ENCODE data around the gene RNF167.

DNA sequence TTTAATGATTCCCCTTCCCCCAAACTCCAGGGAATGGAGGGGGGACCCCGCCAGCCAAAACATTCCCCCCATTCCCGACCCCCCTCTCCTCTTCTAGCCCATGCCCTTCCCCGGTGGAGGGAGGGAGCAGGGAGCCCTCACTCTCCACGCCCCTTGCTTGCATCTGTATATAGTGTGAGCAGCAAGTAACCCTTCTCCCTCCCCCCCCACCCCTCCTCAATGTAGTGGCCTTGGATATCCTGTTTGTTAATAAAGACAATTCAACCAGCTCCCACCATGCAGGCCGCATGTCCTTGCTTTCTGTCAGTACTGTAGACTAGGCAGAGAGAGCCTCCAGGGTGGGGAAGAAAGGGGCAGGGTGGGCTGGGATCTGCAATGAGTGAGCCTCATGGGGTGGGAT, 42.3 kb upstream of the RNF167 start:
- TF ChIP-seq JUND (IDR thresholded peaks at IDR 0.05): no peak
- TF ChIP-seq, protein P1, sequence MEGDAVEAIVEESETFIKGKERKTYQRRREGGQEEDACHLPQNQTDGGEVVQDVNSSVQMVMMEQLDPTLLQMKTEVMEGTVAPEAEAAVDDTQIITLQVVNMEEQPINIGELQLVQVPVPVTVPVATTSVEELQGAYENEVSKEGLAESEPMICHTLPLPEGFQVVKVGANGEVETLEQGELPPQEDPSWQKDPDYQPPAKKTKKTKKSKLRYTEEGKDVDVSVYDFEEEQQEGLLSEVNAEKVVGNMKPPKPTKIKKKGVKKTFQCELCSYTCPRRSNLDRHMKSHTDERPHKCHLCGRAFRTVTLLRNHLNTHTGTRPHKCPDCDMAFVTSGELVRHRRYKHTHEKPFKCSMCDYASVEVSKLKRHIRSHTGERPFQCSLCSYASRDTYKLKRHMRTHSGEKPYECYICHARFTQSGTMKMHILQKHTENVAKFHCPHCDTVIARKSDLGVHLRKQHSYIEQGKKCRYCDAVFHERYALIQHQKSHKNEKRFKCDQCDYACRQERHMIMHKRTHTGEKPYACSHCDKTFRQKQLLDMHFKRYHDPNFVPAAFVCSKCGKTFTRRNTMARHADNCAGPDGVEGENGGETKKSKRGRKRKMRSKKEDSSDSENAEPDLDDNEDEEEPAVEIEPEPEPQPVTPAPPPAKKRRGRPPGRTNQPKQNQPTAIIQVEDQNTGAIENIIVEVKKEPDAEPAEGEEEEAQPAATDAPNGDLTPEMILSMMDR (IDR thresholded peaks at IDR 0.05 in 2 of 3, conservative IDR thresholded peaks at IDR 0.05 in 1 of 3; ENCODE audit: borderline replicate concordance in 1 of 3, insufficient read depth in 1 of 3, low read depth in 2 of 3, low read length in 2 of 3): no peak
- no peak for TF ChIP-seq POLR2AphosphoS5 (IDR thresholded peaks at IDR 0.05; ENCODE audit: low read depth, low read length)
- TF ChIP-seq SRF (IDR thresholded peaks at IDR 0.05; ENCODE audit: low read depth): no peak
- TF ChIP-seq, protein P2, sequence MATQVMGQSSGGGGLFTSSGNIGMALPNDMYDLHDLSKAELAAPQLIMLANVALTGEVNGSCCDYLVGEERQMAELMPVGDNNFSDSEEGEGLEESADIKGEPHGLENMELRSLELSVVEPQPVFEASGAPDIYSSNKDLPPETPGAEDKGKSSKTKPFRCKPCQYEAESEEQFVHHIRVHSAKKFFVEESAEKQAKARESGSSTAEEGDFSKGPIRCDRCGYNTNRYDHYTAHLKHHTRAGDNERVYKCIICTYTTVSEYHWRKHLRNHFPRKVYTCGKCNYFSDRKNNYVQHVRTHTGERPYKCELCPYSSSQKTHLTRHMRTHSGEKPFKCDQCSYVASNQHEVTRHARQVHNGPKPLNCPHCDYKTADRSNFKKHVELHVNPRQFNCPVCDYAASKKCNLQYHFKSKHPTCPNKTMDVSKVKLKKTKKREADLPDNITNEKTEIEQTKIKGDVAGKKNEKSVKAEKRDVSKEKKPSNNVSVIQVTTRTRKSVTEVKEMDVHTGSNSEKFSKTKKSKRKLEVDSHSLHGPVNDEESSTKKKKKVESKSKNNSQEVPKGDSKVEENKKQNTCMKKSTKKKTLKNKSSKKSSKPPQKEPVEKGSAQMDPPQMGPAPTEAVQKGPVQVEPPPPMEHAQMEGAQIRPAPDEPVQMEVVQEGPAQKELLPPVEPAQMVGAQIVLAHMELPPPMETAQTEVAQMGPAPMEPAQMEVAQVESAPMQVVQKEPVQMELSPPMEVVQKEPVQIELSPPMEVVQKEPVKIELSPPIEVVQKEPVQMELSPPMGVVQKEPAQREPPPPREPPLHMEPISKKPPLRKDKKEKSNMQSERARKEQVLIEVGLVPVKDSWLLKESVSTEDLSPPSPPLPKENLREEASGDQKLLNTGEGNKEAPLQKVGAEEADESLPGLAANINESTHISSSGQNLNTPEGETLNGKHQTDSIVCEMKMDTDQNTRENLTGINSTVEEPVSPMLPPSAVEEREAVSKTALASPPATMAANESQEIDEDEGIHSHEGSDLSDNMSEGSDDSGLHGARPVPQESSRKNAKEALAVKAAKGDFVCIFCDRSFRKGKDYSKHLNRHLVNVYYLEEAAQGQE (IDR thresholded peaks at IDR 0.05; ENCODE audit: low read depth): no peak
- TF ChIP-seq CEBPB (IDR thresholded peaks at IDR 0.05; ENCODE audit: low read depth): no peak
- no peak for TF ChIP-seq ZNF274 (IDR thresholded peaks at IDR 0.05; ENCODE audit: low read depth, low read length)
- no peak for TF ChIP-seq EZH2phosphoT487 (IDR thresholded peaks at IDR 0.05; ENCODE audit: borderline replicate concordance)
- no peak for TF ChIP-seq POLR2A (IDR thresholded peaks at IDR 0.05; ENCODE audit: borderline replicate concordance, extremely low read depth, insufficient read depth, insufficient read length)
- no peak for TF ChIP-seq TCF7L2 (IDR thresholded peaks at IDR 0.05; ENCODE audit: borderline replicate concordance, extremely low read depth, insufficient read depth, insufficient read length)
- TF ChIP-seq, protein P3, sequence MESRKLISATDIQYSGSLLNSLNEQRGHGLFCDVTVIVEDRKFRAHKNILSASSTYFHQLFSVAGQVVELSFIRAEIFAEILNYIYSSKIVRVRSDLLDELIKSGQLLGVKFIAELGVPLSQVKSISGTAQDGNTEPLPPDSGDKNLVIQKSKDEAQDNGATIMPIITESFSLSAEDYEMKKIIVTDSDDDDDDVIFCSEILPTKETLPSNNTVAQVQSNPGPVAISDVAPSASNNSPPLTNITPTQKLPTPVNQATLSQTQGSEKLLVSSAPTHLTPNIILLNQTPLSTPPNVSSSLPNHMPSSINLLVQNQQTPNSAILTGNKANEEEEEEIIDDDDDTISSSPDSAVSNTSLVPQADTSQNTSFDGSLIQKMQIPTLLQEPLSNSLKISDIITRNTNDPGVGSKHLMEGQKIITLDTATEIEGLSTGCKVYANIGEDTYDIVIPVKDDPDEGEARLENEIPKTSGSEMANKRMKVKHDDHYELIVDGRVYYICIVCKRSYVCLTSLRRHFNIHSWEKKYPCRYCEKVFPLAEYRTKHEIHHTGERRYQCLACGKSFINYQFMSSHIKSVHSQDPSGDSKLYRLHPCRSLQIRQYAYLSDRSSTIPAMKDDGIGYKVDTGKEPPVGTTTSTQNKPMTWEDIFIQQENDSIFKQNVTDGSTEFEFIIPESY (IDR thresholded peaks at IDR 0.05; ENCODE audit: extremely low read depth, insufficient replicate concordance, low read length): no peak
